Tongue (tissue), 2 donors: ENCODE results near the gene MISP3. TPM values are rescaled to one million over a fixed set of nuclear protein-coding genes. Genes with fewer than 3 reads are reported as not detected.

Experiments
- DNase-seq: peaks from one replicate; pipeline ENCODE4 v3.0.0-alpha.2; 2015
- total RNA-seq: library from RNA; depleted of rRNA; stranded (reverse); fragments of >200 nt; gene quantifications from one replicate; pipeline ENCODE4 v1.2.3, GENCODE V29; 2014

The MISP3 gene
- total RNA-seq, 1 donor from 2014 or later, result 1.5 TPM

DNA sequence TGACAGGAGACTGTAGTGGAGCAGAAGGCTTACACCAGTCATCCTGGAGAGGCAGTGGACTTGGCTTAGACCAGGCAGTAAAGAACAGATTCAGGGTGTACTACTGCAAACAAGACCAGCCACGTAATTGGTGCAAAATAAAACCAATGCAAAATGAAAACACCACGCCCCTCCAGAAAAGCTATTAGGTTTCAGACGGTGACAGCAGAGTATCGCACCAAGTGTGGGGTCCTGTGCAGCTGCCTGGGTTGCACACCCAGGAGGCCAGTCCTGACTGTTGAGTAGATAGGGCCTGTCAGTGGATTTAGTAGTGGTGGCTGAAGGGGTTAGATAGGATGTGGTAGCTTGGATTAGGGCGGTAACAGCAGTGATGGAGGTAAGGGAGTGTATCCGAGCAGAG, 50.3 kb downstream of the MISP3 start:
- DNase-seq, result no peak

Other genes with a start within 250 kb of the MISP3 start
- not detected for gene NANOS3, start 195.7 kb upstream of the MISP3 start, total RNA-seq
- 3.1 TPM for gene BRME1, start 166.7 kb upstream of the MISP3 start, total RNA-seq
- gene CC2D1A, start 166.6 kb upstream of the MISP3 start, total RNA-seq, result 11.9 TPM
- 1.5 TPM for gene PODNL1, start 134.4 kb upstream of the MISP3 start, total RNA-seq
- 12.3 TPM for gene DCAF15, start 120.3 kb upstream of the MISP3 start, total RNA-seq
- 4.3 TPM for gene RFX1, start 66.5 kb upstream of the MISP3 start, total RNA-seq
- gene RLN3, start 44.6 kb upstream of the MISP3 start, total RNA-seq, result not detected
- gene IL27RA, start 41.0 kb upstream of the MISP3 start, total RNA-seq, result 4.3 TPM
- gene PALM3, start 10.7 kb upstream of the MISP3 start, total RNA-seq, result 0.21 TPM
- gene C19orf67, start 13.0 kb downstream of the MISP3 start, total RNA-seq, result not detected
- 24.7 TPM for gene SAMD1, start 18.0 kb downstream of the MISP3 start, total RNA-seq
- 209 TPM for gene PRKACA, start 45.0 kb downstream of the MISP3 start, total RNA-seq
- gene ASF1B, start 63.8 kb downstream of the MISP3 start, total RNA-seq, result 6.7 TPM
- gene ADGRL1, start 133.4 kb downstream of the MISP3 start, total RNA-seq, result 18.2 TPM